Testis (tissue), 2 donors: ENCODE measurements around the gene ABL1.

Experiments
- CTCF ChIP-seq, 3 experiments: fragments of 450-650 bp in 2 of 3; fragments of 200-600 bp in 1 of 3; sonication (generic) in 1 of 3; IDR thresholded peaks; one replicate each; pipeline ENCODE4 v1.5.1; 2016 to 2019; ENCODE audit warnings: antibody characterized with exemption in 3 of 3, mild to moderate bottlenecking in 2 of 3, moderate library complexity in 1 of 3
- POLR2A ChIP-seq: fragments of 450-650 bp; IDR thresholded peaks from one replicate; pipeline ENCODE4 v1.6.1; 2017; ENCODE audit warnings: antibody characterized with exemption, mild to moderate bottlenecking, moderate library complexity

- no peak for TF ChIP-seq CTCF (IDR thresholded peaks at IDR 0.05)
- TF ChIP-seq POLR2A = no peak
Observed at GRCh38 chr9:130891688-130892476, 56.8 kb downstream of the ABL1 start.
